ENCODE measurements around the gene PCNX2. TPM values are rescaled to one million over a fixed set of nuclear protein-coding genes. Genes with fewer than 3 reads are reported as not detected.

Gene PCNX2
- total RNA-seq, 4 donors from 2014 or later = 12.1 to 35.1 (median 15.8) TPM

DNA sequence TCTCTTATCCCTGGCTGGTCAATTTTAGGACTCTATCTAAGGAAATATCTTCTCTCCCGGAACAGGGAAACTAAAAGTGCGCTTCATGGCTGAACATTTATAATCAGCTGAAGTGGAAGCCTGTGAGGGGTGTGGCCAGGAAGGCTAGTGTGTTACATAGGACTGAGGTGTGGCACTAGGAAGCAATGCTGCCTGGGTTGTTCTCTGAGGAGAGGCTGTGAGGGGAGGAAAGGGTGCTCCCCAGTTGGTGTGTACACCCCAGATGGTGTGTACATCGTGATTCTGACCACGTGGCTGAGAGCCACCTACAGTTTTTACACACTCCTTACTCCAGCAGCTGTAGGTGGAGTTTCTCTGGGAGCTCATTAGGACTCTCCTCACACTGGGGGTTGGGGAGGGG is 328.9 kb downstream of the PCNX2 start:
- no peaks in the 10 kb centered on the region for H3K9me3 ChIP-seq
- H3K4me3 ChIP-seq (replicated peaks in 1 of 3) = no peak overlapping the region
- intact Hi-C loops (cut with DNase I) = no loop called here
- H3K27me3 ChIP-seq = no peaks in the 10 kb centered on the region
- no peak for DNase-seq
- peaks cover 19 to 21% of the 10 kb centered on the region in 2 donors for H3K4me1 ChIP-seq
- H3K36me3 ChIP-seq = peaks cover 0 to 18% of the 10 kb centered on the region in 2 donors
- TF ChIP-seq, protein P1, sequence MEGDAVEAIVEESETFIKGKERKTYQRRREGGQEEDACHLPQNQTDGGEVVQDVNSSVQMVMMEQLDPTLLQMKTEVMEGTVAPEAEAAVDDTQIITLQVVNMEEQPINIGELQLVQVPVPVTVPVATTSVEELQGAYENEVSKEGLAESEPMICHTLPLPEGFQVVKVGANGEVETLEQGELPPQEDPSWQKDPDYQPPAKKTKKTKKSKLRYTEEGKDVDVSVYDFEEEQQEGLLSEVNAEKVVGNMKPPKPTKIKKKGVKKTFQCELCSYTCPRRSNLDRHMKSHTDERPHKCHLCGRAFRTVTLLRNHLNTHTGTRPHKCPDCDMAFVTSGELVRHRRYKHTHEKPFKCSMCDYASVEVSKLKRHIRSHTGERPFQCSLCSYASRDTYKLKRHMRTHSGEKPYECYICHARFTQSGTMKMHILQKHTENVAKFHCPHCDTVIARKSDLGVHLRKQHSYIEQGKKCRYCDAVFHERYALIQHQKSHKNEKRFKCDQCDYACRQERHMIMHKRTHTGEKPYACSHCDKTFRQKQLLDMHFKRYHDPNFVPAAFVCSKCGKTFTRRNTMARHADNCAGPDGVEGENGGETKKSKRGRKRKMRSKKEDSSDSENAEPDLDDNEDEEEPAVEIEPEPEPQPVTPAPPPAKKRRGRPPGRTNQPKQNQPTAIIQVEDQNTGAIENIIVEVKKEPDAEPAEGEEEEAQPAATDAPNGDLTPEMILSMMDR (IDR thresholded peaks at IDR 0.05) = no peak
- TF ChIP-seq POLR2A (IDR thresholded peaks at IDR 0.05) = no peak
- 63 to 74% methylated on average over 4 of the region's 4 CpGs for WGBS, 2 donors
- H3K27ac ChIP-seq = no peak overlapping the region

DNA sequence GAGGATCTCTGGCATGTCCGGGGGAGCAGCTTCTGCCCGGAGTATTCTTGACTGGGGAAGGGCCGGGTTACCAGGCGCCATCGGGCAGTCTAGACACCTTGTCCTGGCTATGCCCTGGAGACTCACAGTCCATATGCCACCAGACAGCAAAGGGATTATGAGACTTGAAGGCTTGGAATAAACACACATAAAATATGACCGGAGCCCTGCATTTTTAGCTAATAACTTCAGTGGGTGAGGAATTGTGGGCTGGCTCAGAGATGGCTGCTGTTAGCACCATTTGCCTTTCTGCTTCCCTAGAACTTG is 329.7 kb downstream of the PCNX2 start:
- Histone ChIP-seq H3K4me3 (replicated peaks in 1 of 3) (no peak overlapping the region), H3K4me1 (peaks cover 19 to 21% of the 10 kb centered on the region in 2 donors), H3K36me3 (peaks cover 0 to 12% of the 10 kb centered on the region in 2 donors), H3K27me3 (no peaks in the 10 kb centered on the region), H3K27ac (no peak overlapping the region), H3K9me3 (no peaks in the 10 kb centered on the region)
- intact Hi-C loops (cut with DNase I) = no loop called here
- 87 to 97% methylated on average over 6 of the region's 6 CpGs for WGBS, 2 donors
- DNase-seq = no peak
- TF ChIP-seq, protein P1 (IDR thresholded peaks at IDR 0.05) = no peak
- TF ChIP-seq POLR2A (IDR thresholded peaks at IDR 0.05) = no peak

DNA sequence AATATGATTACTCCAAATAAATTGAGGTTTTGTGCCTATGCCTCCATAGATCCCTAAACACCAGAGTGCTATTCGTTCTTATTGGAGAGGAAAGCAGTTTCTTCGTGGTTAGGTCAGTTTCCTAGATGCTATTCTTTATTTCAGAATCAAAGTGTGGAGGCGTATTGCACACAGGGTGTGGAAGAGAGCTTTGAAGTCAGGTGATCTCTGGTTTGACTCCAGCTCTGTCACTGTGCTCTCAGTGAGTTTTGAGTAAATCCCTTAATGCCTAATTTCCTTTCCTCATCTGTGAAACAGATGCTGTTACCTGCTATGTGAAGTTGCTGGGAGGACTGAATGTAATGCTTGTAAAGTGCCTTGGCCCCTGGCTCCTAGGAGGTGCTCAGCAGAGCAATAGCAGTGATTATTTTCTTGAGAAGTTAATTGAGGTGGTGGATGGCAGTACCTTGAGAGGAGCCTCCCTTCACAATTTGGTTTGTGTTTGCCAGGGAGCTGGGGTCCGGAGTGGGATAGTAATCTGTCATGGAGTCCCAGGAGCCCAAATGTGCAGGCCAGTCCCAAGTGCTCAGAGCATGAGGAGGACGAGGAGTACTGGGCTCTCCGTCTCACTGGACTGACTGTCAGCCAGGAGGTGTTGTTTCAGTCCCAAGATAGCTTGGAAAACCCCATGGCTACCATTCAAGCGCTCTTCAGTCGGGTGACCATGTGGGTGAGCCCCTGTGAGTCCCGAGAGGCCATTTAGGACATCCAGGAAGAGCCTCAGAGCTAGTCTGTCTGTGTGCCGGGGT is 330.2 kb downstream of the PCNX2 start:
- DNase-seq = no peak
- Histone ChIP-seq H3K4me1 (peaks cover 19 to 21% of the 10 kb centered on the region in 2 donors), H3K27me3 (no peaks in the 10 kb centered on the region), H3K36me3 (peaks cover 0 to 9% of the 10 kb centered on the region in 2 donors), H3K9me3 (no peaks in the 10 kb centered on the region), H3K27ac (no peak overlapping the region), H3K4me3 (replicated peaks in 1 of 3) (no peak overlapping the region)
- 84 to 92% methylated on average over 10 of the region's 10 CpGs for WGBS, 2 donors
- intact Hi-C loops (cut with DNase I) = no loop called here
- TF ChIP-seq, protein P1 (IDR thresholded peaks at IDR 0.05) = no peak
- TF ChIP-seq POLR2A (IDR thresholded peaks at IDR 0.05) = no peak

DNA sequence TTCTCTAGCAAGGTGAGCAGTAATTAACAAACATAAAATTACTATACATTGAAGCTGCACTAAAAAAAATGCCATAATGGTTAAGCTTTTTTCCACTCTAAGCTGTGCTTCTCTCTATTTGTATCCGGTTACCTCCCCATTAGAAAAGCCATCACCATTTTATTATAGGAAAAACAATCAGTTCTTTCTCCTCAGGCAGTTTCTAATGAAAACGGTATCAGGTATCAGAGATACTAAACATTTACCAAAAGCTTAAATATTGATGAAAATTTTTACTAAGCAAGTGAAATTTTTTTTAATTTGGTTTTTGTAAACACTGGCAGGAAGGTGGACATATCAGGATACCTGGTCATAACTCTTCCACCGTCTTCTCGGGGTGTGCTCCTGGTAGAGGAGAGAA is 330.9 kb downstream of the PCNX2 start:
- no peaks in the 10 kb centered on the region for H3K27me3 ChIP-seq
- WGBS, 2 donors = 96 to 97% methylated on average over 4 of the region's 4 CpGs
- TF ChIP-seq, protein P1 (IDR thresholded peaks at IDR 0.05) = no peak
- peaks cover 19 to 21% of the 10 kb centered on the region in 2 donors for H3K4me1 ChIP-seq
- no peak for DNase-seq
- intact Hi-C loops (cut with DNase I) = no loop called here
- peaks cover 0 to 9% of the 10 kb centered on the region in 2 donors for H3K36me3 ChIP-seq
- no peaks in the 10 kb centered on the region for H3K9me3 ChIP-seq
- H3K4me3 ChIP-seq (replicated peaks in 1 of 3) = no peak overlapping the region
- no peak overlapping the region for H3K27ac ChIP-seq
